ENCODE results near the gene FAM13C. TPM values are rescaled to one million over a fixed set of nuclear protein-coding genes. Genes with fewer than 3 reads are reported as not detected.

The FAM13C gene
- polyA plus RNA-seq, 2 of the 4 experiments (the other 2 are of a cell fraction): not detected

GRCh38 chr10:59342723-59343122 lies 19.6 kb downstream of the FAM13C start:
- no peak for ATAC-seq
- Histone ChIP-seq H3K9me3 (no peaks in the 10 kb centered on the region), H3K4me2 (no peak overlapping the region), H3K4me1 (no peaks in the 10 kb centered on the region), H3K27ac (no peak overlapping the region), H3K4me3 (no peak overlapping the region)
- WGBS (ENCODE audit: missing lambda C conversion rate): 28% methylated on average over 1 of the region's 1 CpG
- no peak for TF ChIP-seq POLR2A (IDR thresholded peaks at IDR 0.05; ENCODE audit: low read length)
- TF ChIP-seq MYC (IDR thresholded peaks at IDR 0.05; ENCODE audit: borderline replicate concordance, low read length): no peak
- no peak for TF ChIP-seq ZSCAN20 (CRISPR knock-in tag; IDR thresholded peaks at IDR 0.05)
- TF ChIP-seq EP300 (IDR thresholded peaks at IDR 0.05): no peak
- TF ChIP-seq, protein P1, sequence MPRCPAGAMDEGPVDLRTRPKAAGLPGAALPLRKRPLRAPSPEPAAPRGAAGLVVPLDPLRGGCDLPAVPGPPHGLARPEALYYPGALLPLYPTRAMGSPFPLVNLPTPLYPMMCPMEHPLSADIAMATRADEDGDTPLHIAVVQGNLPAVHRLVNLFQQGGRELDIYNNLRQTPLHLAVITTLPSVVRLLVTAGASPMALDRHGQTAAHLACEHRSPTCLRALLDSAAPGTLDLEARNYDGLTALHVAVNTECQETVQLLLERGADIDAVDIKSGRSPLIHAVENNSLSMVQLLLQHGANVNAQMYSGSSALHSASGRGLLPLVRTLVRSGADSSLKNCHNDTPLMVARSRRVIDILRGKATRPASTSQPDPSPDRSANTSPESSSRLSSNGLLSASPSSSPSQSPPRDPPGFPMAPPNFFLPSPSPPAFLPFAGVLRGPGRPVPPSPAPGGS (IDR thresholded peaks at IDR 0.05): no peak
- no peak for TF ChIP-seq FOSB (CRISPR knock-in tag; IDR thresholded peaks at IDR 0.05)
- no peak for TF ChIP-seq JUN (IDR thresholded peaks at IDR 0.05)
- TF ChIP-seq HEYL (CRISPR knock-in tag; IDR thresholded peaks at IDR 0.05): no peak
- TF ChIP-seq NR3C1 (IDR thresholded peaks at IDR 0.05): no peak
- no peak for TF ChIP-seq CBX8 (IDR thresholded peaks at IDR 0.05)
- TF ChIP-seq ELK1 (IDR thresholded peaks at IDR 0.05; ENCODE audit: low read depth, low read length): no peak
- no peak for TF ChIP-seq FOSL2 (IDR thresholded peaks at IDR 0.05)
- TF ChIP-seq FOSL2 (CRISPR knock-in tag; IDR thresholded peaks at IDR 0.05): no peak
- no peak for TF ChIP-seq EHMT2 (IDR thresholded peaks at IDR 0.05; ENCODE audit: low read depth)
- no peak for TF ChIP-seq RARB (CRISPR knock-in tag; IDR thresholded peaks at IDR 0.05)
- no peak for TF ChIP-seq CHD2 (IDR thresholded peaks at IDR 0.05; ENCODE audit: low read length, partially characterized antibody)
- no peak for TF ChIP-seq PBX3 (IDR thresholded peaks at IDR 0.05)
- TF ChIP-seq RAD21 (conservative IDR thresholded peaks at IDR 0.05 in 1 of 2, IDR thresholded peaks at IDR 0.05 in 1 of 2): no peak
- TF ChIP-seq ZFP36 (IDR thresholded peaks at IDR 0.05; ENCODE audit: borderline replicate concordance, partially characterized antibody): no peak
- TF ChIP-seq, protein P2, sequence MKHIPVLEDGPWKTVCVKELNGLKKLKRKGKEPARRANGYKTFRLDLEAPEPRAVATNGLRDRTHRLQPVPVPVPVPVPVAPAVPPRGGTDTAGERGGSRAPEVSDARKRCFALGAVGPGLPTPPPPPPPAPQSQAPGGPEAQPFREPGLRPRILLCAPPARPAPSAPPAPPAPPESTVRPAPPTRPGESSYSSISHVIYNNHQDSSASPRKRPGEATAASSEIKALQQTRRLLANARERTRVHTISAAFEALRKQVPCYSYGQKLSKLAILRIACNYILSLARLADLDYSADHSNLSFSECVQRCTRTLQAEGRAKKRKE (CRISPR knock-in tag; IDR thresholded peaks at IDR 0.05; ENCODE audit: low read depth): no peak
- no peak for FAIRE-seq
- POLR2A ChIA-PET: no interaction called here
- DNase-seq (ENCODE audit: low read depth in 1 of 2, low spot score in 1 of 2): no peak
- CTCF ChIA-PET: interaction anchor here (0.6 kb wide), 1 partner anchor 1970 kb away, joined by 3 read pairs; no protein-coding TSS in a partner anchor

DNA sequence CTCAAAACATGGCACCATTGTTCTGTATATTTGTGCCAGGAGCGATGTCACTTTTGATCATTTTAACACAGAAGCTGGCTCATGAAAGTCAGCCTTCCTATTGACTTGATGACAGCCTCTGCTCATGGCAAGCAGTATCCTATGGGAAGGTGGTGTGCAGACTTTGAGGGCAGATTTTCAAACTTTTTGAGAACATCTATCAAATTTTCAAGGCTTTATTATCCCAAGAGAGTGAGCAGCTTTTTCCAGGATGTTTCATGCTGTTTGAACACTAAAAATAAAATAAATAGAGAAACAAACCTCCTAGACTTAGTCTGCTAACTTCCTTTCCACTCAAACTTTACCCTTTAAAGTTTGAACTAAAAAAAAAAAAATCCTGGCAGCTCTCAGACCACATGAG lies 20.3 kb downstream of the FAM13C start:
- H3K27ac ChIP-seq: no peak overlapping the region
- FAIRE-seq: no peak
- TF ChIP-seq ZSCAN20 (CRISPR knock-in tag; IDR thresholded peaks at IDR 0.05) (no peak), HES2 (IDR thresholded peaks at IDR 0.05) (no peak), CHD2 (IDR thresholded peaks at IDR 0.05; ENCODE audit: low read length, partially characterized antibody) (no peak), SMC3 (IDR thresholded peaks at IDR 0.05) (no peak), MAFK (IDR thresholded peaks at IDR 0.05; ENCODE audit: partially characterized antibody) (no peak), ELK1 (IDR thresholded peaks at IDR 0.05; ENCODE audit: low read depth, low read length) (no peak), TP53 (CRISPR knock-in tag; IDR thresholded peaks at IDR 0.05) (no peak), FOSL2 (IDR thresholded peaks at IDR 0.05) (no peak), FOSL2 (CRISPR knock-in tag; IDR thresholded peaks at IDR 0.05) (no peak)
- TF ChIP-seq, protein P3, sequence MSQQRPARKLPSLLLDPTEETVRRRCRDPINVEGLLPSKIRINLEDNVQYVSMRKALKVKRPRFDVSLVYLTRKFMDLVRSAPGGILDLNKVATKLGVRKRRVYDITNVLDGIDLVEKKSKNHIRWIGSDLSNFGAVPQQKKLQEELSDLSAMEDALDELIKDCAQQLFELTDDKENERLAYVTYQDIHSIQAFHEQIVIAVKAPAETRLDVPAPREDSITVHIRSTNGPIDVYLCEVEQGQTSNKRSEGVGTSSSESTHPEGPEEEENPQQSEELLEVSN (IDR thresholded peaks at IDR 0.05; ENCODE audit: borderline replicate concordance, low read depth): no peak
- no peak for ATAC-seq
- no peak for DNase-seq (ENCODE audit: low read depth in 1 of 2, low spot score in 1 of 2)
- 60% methylated on average over 1 of the region's 1 CpG for WGBS (ENCODE audit: missing lambda C conversion rate)
- ChIA-PET POLR2A (no interaction called here), CTCF (interaction anchor here (0.6 kb wide), 1 partner anchor 1969 kb away, joined by 3 read pairs; no protein-coding TSS in a partner anchor)
- H3K4me3 ChIP-seq: no peak overlapping the region
- H3K4me2 ChIP-seq: no peak overlapping the region
- no peaks in the 10 kb centered on the region for H3K9me3 ChIP-seq
- 0 out of 3 replicates have a peak, but pooled peaks cover 5% of the 10 kb centered on the region for H3K4me1 ChIP-seq
